SK-N-MC (cell line): ENCODE data around the gene MEI1.

Experiments
- EZH2 ChIP-seq: fragments of 200-600 bp; sonication (generic); IDR thresholded peaks from one replicate; pipeline ENCODE4 v1.6.1; 2017; ENCODE audit warnings: antibody characterized with exemption
- POLR2AphosphoS5 ChIP-seq: IDR thresholded peaks from 2 replicates; pipeline ENCODE4 v1.6.1; 2012; ENCODE audit warnings: mild to moderate bottlenecking, low read depth, low read length, borderline replicate concordance

DNA sequence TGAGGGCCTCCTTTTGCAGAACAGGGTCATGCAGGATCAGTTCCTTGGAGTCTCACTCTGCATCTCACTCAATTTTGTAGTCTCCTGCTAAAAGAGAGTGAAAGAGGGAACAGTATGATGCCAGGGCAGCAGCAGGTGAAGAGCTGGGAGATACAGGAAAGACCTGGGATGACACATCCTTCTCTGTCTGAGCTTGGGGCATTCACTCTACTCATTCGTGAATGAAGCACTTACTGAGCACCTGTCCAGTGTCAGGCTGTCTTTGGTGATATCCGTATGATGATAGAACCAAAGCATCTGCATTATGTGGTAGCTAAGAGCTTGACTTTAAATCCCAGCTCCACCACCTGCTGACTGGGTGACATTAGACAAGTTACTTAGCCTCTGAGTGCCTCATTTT, 148.0 kb downstream of the MEI1 start:
- TF ChIP-seq POLR2AphosphoS5, result no peak
- no peak for TF ChIP-seq EZH2
